ENCODE data around the gene DYRK2.

- TF ChIP-seq CTCF (IDR thresholded peaks at IDR 0.05; ENCODE audit: insufficient read depth, low read length, poor library complexity, severe bottlenecking) (no peak), EZH2phosphoT487 (conservative IDR thresholded peaks at IDR 0.05; ENCODE audit: low read length) (no peak)
These were observed 21.5 kb downstream of the DYRK2 start for GRCh38 chr12:67669934-67670631.

Data from SU-DHL-6 (cell line).